ENCODE measurements around the gene THPO. TPM values are rescaled to one million over a fixed set of nuclear protein-coding genes. Genes with fewer than 3 reads are reported as not detected.

The THPO gene
- total and polyA plus RNA-seq, 10 donors = 0.11 to 1.8 (median 0.42) TPM; not detected in 1

GRCh38 chr3:184409946-184410500 lies 32.0 kb upstream of the THPO start:
- no peak for DNase-seq
- H3K9me3 ChIP-seq = no peaks in the 10 kb centered on the region
- H3K27ac ChIP-seq = no peak overlapping the region
- H3K4me3 ChIP-seq = no peak overlapping the region
- 64 to 87% (median 82%) methylated on average over 10 to 12 of the region's 12 CpGs for WGBS, 5 donors
- H3K36me3 ChIP-seq = no peaks in the 10 kb centered on the region
- H3K27me3 ChIP-seq (replicated peaks in 1 of 7) = no peaks in the 10 kb centered on the region
- no peak for TF ChIP-seq POLR2A (IDR thresholded peaks at IDR 0.05)
- TF ChIP-seq POLR2AphosphoS5 (IDR thresholded peaks at IDR 0.05) = no peak
- no peak for TF ChIP-seq CTCF (IDR thresholded peaks at IDR 0.05 in 8 of 11, conservative IDR thresholded peaks at IDR 0.05 in 3 of 11)
- no peaks in the 10 kb centered on the region for H3K4me1 ChIP-seq
- intact Hi-C loops (cut with DNase I; ENCODE audit: low total_unique reads) = no loop called here

GRCh38 chr3:184409331-184409926 lies 31.4 kb upstream of the THPO start:
- 76 to 89% (median 88%) methylated on average over 8 of the region's 8 CpGs for WGBS, 5 donors
- TF ChIP-seq CTCF (IDR thresholded peaks at IDR 0.05 in 8 of 11, conservative IDR thresholded peaks at IDR 0.05 in 3 of 11) = no peak
- TF ChIP-seq POLR2AphosphoS5 (IDR thresholded peaks at IDR 0.05) = no peak
- no peak for TF ChIP-seq POLR2A (IDR thresholded peaks at IDR 0.05)
- H3K4me1 ChIP-seq = no peaks in the 10 kb centered on the region
- intact Hi-C loops (cut with DNase I; ENCODE audit: low total_unique reads) = no loop called here
- H3K9me3 ChIP-seq = no peaks in the 10 kb centered on the region
- no peaks in the 10 kb centered on the region for H3K27me3 ChIP-seq (replicated peaks in 1 of 7)
- DNase-seq = no peak
- H3K4me3 ChIP-seq = no peak overlapping the region
- no peaks in the 10 kb centered on the region for H3K36me3 ChIP-seq
- no peak overlapping the region for H3K27ac ChIP-seq

- TF ChIP-seq POLR2AphosphoS5 (IDR thresholded peaks at IDR 0.05) (no peak), POLR2A (IDR thresholded peaks at IDR 0.05) (no peak), CTCF (IDR thresholded peaks at IDR 0.05 in 8 of 11, conservative IDR thresholded peaks at IDR 0.05 in 3 of 11) (no peak)
- H3K4me3 ChIP-seq = no peak overlapping the region
- intact Hi-C loops (cut with DNase I; ENCODE audit: low total_unique reads) = no loop called here
- no peak for DNase-seq
- peaks cover 0 to 23% (median 0%) of the 10 kb centered on the region in 7 donors for H3K27me3 ChIP-seq (replicated peaks in 1 of 7)
- 68 to 76% (median 70%) methylated on average over 20 of the region's 20 CpGs for WGBS, 5 donors
- H3K27ac ChIP-seq = no peak overlapping the region
- no peaks in the 10 kb centered on the region for H3K36me3 ChIP-seq
- no peaks in the 10 kb centered on the region for H3K4me1 ChIP-seq
- no peaks in the 10 kb centered on the region for H3K9me3 ChIP-seq
Measured at GRCh38 chr3:184405075-184406030, 27.3 kb upstream of the THPO start.

GRCh38 chr3:184399410-184399809 lies 21.4 kb upstream of the THPO start:
- TF ChIP-seq POLR2A (IDR thresholded peaks at IDR 0.05) = no peak
- TF ChIP-seq CTCF (IDR thresholded peaks at IDR 0.05 in 8 of 11, conservative IDR thresholded peaks at IDR 0.05 in 3 of 11) = no peak
- no peak for TF ChIP-seq POLR2AphosphoS5 (IDR thresholded peaks at IDR 0.05)
- no peaks in the 10 kb centered on the region for H3K9me3 ChIP-seq
- H3K4me3 ChIP-seq = no peak overlapping the region
- WGBS, 5 donors = 42 to 65% (median 52%) methylated on average over 9 of the region's 9 CpGs
- no peaks in the 10 kb centered on the region for H3K36me3 ChIP-seq
- no peak for DNase-seq
- intact Hi-C loops (cut with DNase I; ENCODE audit: low total_unique reads) = no loop called here
- no peaks in the 10 kb centered on the region for H3K4me1 ChIP-seq
- peaks cover 0 to 23% (median 0%) of the 10 kb centered on the region in 7 donors for H3K27me3 ChIP-seq (replicated peaks in 1 of 7)
- no peak overlapping the region for H3K27ac ChIP-seq
